CD4-positive, alpha-beta T cell treated with Interleukin-15 for 1 hour (primary cell): Measurements from ENCODE around the gene THSD4.

Experiments
- DNase-seq: peaks from one replicate; pipeline ENCODE4 v3.0.0-alpha.2; 2020

The THSD4 gene

DNA sequence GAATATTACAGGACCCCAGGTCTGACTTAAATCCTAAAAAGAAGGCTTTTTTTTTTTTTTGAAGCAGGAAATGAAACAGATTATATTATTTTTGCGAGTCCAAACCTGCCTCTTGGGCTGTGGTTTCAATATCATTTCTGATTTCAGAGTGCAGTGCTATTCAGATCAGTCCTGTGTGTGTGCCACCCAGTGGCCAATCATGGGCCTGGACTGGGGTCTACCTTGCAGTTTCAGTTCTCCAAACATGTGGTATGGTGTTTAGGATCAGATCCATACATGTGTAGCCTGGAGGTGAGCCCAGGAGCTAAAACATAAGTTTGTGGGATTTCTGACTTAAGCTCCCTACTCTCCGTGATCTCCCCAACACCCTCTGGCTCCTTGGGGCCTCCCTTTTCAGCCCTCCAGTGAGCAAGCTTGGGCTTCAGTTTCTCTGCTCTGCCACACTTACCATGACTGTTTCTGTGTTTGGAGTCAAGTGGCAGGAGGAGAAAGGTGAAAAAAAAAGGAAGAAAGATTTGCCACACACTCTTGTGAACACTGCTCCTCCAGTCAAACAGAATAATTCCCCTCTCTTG lies 12.1 kb upstream of the THSD4 start:
- DNase-seq, result no peak

DNA sequence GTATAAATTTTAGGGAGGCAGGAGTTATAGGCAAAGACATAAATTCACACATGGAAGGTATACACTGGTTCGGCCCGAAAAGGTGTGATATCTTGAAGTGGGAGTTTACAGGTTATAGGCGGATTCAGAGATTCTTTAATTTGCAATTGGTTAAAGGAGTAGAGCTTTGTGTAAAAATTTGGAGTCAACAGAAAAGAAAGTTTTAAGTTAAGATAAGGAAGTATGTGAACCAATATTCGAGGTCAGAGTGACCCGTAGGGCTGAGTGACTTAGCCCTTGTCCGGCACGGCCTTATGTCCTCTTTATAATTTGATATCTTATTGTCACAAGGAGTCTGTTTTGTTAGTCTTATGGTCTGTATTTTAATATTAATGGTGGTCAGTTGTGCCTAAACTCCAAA lies 10.6 kb upstream of the THSD4 start:
- no peak for DNase-seq

DNA sequence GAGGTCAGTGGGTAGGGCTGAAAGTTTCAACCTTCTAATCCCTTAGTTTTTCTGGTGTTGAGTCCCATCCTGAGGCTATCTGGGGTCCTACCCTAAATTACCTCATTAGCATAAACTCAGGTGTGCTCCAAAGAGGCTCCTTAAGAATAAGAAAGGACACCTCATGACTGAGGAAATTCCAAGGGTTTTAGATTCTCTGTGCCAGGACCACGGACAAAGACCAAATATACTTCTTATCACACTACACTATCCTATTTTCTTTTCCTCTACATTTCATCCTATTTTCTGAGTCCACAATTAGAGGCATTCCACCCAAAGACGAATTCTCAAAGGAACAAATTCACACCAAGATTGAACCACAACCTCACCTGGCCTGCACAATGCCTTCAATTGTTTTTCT lies 9.8 kb upstream of the THSD4 start:
- no peak for DNase-seq

DNA sequence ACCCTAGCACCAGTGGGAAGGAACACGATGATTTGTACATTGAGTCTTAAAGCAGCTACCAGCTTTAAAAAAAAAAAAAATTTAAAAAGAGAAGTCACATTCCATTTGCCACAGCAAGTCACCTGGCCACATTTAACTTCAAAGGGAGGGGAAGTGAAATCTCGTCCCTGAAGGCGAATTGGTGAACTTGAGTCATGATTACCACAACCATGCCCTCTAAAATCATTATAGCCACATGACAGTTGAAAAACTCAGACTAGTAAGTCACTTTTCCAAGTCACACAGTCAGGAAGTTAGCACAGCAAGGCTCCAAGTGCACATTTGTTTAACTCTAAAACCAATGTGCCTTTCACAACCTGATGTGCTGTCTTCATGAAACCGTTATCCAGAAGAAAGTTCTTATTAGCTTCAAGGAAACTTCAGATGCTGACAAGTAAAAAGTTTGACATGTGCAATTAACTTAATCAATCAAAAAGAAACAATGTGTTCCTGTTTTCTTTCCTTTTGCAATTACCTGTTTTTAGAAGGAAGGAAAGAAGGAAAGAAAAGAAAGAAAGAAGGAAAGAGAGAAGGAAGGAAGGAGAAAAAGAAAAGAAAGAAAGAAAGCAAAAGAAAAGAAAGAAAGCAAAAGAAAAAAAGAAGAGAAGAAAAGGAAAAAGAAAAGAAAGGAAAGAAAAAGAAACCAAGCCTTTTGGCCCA lies 8.3 kb upstream of the THSD4 start:
- DNase-seq, result no peak

DNA sequence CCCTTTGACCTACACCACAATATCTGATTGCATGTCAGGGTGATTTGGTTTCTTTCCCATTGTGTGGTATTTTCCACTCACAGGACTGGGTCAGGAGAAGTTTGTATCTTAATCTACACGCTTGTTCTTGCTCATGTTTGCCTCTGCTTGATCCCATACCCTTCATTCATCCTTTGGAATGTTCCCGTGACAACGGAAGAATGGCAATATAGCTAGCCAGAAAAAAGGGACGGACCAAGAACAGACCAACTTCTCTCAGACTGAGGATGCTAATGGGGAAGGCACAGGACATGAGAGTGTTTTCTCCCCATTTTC lies 7.8 kb upstream of the THSD4 start:
- no peak for DNase-seq

DNA sequence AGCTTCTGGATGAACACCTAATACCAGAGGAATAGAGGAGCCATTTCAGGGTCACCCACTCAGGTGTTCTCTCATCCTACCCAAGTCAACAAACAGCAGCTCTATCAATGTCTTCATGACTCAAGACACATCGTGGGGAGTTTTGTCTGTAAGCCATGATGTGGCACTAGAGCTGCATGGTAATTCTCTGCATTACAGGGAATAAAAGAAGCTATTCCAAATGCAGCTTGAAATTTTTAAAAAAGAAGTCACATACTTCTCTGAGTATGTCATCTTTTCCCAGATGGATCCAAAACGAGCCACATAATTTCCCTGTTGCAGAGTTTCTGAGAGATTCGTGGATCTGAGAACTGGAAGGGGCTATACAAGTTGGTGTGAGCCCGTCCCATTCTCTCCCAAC lies 6.1 kb upstream of the THSD4 start:
- no peak for DNase-seq

DNA sequence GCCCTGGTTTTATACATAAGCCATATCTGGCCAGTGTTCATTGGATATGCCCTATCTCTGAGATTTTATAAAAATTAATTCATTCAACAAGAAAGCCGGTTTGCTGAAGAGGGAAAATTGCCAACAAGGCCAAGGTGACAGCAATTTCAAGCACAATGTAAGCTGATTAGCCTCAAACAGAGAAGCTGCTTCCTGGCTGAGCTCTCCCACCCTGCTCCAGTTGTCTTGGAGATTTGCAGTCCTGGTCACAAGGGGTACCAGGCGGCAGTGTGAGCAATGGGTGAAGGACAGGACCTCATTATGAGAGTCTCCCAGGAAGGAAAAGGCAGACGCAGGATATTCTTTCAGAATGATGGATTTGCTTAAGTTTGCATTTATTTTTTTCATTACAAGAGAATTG lies 5.4 kb upstream of the THSD4 start:
- no peak for DNase-seq

DNA sequence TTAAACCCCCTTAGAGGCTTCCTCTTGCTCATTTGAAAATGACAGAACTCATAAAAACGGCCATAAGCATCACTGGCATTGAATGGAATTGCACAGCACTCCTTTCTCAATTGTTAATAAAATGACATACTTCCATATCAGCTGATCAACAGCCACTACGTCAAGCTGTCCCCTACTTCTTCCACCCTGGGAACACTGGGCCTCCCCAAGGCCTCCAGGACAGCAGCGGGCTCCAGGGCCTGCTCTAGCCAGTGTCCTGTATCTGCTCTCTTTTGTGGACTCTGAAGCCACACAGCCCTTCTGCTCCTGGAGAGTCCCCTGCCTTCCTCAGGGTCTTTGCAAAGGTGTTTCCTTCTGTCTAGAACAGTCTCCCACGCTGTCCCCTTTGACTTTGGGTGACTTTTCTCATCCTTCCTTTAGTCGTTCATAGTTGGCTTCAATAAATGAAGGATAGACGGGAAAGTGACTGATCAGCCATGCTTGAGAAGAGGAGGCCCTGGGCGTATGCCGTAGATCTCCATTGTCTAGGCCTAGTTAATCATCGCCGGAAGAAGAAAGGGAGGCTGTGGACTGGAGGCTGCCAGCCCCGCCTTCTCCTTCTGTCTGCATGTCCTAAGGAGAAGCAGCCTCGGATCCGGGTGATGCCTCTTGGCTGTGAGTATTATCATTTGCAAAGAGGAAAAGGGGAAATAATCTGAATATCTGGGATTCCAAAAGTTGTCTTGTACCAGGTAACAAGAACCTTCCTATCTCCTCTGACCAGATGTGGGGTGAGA lies 4.7 kb upstream of the THSD4 start:
- DNase-seq, result no peak

DNA sequence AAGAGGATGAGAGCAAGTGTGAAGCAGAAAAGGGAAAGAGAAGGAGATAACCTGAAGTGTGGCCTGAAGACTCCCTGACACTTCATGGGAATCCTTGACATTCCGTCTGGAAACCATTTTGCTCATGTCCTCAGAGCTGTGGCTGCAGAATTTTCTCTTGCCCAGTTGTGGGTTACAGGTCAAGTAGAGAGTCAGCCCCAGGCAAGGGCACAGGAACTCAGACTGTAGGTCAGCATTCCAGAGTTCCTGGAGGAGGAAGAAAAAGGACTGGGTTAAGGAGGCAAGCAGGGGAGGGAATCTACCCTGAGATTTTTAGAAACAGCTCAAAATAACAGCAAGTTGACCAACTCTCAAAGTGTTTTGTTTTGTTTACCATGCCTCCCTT lies 4.1 kb upstream of the THSD4 start:
- no peak for DNase-seq

DNA sequence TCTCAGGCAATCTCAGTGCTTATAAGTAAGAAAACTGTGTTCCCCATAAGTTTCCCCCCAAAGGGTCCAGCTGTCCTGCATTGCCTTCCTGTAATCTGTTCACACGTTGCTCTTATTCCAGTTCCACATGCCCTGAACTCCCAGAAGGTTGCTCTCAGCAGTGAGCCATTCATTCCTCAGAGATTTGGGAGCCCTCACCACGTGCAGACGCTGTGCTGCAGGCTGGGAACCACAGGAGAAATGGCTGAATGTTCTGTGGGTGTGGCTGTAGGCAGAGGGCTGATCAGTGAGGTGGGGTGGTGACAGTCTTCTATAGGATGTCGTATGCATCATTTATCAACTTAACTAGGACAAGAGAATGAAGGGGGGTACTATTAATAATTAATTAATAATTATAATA lies 3.3 kb upstream of the THSD4 start:
- DNase-seq, result no peak

DNA sequence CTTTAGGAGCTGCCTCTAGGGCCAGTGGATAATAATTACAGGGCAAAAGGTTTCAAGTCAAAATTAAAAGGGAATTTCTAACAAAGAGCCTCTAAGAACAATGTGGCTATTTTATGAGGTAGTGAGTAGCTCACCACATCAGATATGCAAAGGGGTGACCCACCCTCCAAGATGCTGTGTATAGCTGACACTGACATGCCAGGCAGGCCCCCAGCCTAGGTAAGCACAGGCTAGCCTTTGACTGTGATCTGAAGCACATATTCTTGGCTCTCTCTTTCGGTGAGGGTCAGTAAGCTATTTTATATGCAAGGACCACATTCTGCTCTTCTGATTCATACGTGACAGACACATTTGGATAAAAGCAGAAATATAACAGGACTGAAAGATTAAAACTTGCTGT lies 2.8 kb upstream of the THSD4 start:
- no peak for DNase-seq

DNA sequence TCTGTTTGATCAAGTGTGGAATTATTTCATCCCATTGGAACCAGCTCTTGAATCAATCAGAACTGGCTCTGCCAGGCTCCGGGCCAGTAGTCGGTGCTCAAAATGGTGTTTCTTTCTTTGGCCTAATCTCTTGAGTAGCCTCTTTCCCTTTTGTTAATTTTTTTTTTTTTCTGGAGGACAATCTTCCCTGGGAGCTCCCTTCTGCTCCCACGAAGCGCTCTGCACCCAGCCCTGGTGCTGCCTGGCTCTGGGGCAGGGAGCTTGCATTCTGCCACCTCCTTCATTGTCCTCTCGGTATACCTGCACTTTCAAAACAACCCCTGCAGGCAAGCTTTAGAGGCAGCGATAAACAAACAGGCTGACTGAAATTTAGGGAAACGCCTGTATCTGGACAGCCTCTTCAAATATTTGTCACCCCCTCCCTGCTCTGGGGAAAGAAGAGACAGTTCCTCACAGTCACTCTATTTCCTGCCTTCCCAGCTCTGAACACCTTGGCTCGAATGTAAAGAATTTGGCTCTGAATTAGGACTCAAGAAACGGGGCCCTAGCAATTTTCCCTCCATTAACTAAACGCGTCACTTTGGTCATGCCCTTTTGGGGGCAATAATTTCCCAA lies 1.1 kb upstream of the THSD4 start:
- no peak for DNase-seq

DNA sequence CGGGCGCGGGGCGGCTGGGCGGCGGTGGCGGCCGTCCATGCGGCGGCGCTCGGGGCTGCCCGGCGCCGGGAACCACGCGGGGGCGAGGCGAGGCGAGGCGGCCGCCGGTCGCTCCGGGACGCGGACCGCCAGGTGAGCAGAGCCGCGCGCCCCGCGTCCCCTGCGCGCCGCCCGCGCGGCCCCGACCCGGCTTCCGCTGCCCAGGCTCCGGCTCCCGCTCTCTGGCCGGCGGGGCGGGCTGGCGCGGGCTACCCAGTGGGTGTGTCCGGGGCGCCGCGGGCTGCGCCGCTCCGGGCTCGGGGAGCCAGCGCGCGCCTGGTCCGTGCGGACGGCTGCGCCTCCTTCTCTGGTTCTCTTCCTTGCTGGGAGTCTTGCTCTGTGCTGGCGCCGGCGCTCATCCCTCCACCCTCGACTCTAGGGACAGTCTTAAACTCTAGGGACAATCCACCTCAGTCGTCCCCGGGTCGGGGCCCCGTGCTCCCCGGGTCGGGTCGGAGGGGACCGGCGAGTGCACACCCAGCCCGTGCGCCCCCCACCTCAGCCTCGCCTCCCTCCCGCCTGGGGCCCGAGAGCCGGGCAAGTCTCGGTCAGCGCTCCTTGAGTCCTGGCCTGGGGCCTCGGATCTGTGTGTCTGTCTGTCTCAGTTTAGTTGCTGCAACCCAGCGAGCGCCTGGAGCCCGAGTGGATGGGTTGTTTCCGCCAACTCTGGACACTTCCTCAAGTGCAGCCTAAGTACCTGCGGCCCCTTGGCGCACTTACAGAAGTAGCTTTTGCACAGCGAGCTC lies 488 bp downstream of the THSD4 start:
- no peak for DNase-seq

DNA sequence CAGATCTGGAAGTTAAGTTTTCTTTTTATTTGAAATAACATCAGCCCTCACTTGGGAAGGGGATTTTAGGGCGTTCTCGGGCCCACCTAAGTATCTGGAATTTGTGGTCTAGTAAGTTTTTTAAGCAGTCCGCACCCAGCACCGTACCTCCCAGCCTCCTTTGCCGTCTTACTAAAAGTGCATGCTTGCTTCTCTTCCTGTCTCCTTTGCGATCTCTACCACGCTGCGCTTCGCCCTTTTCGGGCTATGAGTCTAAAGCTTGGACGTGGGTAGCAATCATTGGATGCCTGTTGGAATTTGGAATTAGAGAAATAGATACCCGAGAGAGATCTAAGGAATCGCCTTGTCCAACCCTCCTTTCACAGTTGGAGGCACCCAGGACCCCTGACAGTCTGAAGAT lies 1.1 kb downstream of the THSD4 start:
- no peak for DNase-seq

DNA sequence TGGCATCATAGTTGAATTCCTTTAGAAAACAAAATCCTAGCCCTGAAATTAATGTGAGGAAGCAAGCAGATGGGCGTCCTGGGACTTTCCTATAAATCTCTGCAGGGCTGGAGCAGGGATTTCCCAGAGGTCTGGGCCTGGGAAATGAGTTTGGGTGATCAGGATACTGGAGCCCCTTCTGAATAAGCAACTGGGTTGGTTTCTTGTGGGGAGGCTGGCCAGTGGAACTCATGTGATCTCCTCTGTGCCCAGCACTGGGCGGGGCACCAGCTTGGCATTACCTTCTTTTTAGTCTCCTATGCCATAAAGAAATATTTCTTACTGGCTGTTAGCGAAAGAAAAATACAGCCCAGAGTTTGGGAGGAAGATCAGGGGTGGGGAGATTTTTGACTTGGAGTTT lies 1.7 kb downstream of the THSD4 start:
- no peak for DNase-seq

DNA sequence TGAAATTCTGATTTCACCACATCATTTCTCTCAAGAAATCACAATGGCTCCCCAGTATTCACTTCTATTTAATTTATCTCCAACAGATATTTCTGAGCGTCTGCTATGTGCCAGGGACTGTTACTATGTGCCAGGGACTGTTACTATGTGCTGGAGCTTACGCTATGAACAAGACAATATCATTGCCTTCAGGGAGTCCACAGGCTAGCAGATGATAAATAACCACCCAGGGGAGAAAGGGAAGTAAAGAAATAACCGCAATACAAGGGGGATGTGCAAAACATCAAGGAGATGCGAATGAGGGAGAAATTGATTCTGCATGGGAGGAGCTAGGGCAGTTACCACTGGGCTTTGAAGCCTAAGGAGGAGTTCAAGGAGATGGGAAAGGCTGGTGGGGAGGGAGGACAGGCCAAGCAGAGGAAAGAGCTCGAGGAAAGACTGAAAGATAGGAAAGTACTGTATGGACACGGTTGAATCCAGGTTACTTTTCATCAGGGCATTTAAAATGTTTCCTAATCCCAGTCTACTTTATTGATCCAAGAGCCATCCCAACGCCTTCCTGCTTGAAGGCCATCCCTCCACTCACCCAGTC lies 2.5 kb downstream of the THSD4 start:
- DNase-seq, result no peak

DNA sequence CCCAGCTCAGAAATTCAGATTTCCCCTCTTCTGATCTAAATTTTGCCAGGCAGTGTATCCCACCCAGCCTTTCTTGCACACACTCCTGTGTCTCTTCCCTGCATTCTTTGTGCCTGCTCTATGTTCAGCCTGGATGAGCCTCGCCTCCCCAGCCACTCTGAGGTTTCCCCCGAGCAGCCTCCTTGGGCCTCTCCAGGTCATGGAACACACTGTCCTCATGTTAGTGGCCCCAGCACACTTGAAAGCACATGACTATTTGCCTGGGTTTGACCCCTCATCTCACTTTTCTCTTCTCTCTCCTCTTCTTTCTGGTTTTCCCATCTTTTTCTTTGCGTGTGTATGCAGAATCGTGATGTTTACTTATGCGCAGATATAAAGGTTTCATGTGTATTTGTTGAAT lies 3.1 kb downstream of the THSD4 start:
- DNase-seq, result no peak

DNA sequence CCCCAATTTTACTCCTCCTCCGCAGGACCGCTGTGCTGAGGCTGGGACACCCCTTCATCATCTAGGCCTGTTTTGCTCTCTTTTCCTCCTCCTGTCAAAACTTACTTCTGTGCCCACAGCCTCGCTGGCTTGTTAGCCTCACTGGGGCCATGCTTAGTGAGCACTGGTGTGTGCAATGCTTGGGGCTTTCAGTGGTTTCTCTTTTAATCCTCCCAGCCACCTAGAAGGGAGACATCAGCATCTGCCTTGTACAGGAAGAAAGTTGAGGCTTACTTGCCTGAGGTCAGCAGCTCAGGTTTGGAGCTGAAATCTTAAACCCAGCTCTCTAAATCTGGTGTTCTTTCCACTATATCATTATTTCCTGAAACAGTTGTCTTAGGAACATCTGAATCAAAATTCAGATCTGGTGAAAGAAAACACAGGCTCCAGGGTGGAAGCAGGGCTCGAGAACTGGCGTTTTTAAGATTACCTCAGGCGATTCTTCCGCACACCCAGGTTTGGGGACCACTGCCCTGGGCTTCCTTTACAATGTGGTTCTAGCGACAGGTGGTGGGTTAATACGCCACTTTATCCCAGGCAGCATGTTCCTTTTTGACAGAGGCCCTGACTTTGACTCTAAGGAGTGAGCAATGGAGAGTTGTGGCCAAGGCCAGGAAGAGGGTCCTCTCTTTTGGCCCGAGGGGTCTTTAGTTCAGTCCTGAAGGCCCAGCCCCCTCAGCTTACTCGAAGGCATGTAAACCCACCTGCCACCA lies 3.8 kb downstream of the THSD4 start:
- no peak for DNase-seq

DNA sequence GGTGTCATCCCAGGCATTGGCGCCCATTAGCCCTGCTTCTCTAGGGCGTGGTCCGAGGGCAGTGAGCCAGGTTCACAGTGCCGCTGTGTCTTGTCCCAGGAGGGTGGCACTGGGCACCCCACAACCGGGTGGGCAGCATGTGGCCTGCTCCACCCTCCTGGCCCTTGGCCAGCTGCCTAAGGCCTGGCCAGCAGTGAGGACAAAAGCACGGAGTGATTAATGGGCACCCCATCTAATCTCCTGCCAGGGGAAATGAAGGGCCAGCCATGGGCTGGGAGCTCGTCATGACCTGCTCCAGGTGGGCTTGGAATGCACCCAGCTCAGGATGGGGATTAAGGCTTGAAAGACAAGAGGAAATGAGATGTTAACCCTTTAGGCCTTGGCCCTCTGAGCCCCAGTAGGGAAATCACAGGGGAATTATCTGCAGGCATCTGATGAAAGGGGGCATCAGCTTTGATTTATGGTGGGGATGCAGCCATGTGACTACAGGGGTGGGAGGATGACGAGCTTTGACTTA lies 5.2 kb downstream of the THSD4 start:
- DNase-seq, result no peak

DNA sequence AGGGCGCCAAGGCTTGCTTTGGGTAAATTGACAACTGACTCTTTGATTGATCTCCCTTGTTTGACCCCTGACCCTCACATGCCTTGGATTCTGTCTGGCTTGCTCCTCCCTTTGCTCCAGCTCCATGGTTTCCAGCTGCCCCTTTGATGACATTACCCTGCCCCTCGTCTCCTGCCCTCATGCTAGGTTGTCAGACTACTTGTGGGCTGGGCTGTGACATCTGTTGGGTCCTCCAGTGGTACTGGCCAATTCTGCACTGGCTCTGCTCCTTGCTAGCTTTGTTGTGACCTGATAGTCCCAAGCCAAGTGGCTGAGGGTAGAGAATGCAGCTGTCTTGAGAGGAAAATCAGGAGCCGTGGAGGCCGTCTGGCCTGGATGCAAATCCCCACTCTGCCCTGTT lies 6.2 kb downstream of the THSD4 start:
- no peak for DNase-seq

DNA sequence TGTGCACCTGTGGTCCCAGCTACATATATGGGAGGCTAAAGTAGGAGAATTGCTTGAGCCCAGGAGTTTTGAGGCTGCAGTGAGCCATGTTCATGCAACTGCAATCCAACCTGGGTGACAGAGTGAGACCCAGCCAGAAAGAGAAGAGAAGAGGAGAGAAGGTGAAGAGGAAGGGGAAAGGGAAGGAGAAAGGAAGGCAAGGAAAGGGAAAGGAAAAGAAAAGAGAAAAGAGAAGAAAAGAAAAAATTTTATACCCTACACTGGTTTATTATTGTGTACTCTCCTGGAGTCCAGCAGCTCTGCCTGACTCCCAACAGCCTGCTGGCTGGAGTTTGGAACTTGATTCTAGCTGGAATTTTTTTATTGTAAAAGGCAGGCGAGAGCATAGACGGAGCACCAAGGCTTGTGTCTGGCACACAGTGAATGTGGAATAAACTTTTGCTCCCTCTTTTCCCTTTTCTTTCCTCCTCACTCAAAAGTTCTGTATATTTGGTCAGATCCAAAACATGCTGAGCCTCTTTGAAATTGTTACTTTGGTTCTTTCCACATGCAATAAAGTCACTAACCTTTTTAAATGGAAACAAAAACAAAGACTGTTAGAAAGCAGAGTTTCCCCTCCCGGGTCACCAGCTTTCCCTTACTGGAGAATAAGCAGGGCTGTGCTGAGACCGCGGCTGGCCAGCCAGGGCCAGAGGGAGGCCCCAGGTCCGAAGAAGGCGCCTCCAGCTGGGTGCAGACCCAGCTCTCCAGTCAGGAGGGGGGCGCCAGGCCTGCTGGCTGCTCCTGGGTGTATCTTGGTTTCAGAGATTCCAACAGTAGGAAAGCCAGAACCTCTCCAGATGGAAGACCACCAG lies 9.9 kb downstream of the THSD4 start:
- DNase-seq, result no peak
